ENCODE measurements around the gene HOXA6. TPM values are rescaled to one million over a fixed set of nuclear protein-coding genes. Genes with fewer than 3 reads are reported as not detected.
A peak's percentile ranks its signal among the peaks of the same experiment; 100 is the strongest.

Gene HOXA6
- total RNA-seq, 2 donors from 2014 or later: 20.0 to 21.2 TPM

GRCh38 chr7:27165996-27166530, 18.5 kb upstream of the HOXA6 start:
- peak; percentile 16 for ATAC-seq
- peak; percentile 69 to 78 for DNase-seq
- intact Hi-C loops (cut with DNase I, micrococcal nuclease): no loop called here

- intact Hi-C loops (cut with DNase I, micrococcal nuclease): no loop called here
- peak; percentile 25 for ATAC-seq
These were observed 17.8 kb upstream of the HOXA6 start, which contains the start of gene HOXA9 for GRCh38 chr7:27165089-27165995. HOXA9 (minus strand) TSS chr7:27165537; CDS start chr7:27165457, 80 bp downstream.

DNA sequence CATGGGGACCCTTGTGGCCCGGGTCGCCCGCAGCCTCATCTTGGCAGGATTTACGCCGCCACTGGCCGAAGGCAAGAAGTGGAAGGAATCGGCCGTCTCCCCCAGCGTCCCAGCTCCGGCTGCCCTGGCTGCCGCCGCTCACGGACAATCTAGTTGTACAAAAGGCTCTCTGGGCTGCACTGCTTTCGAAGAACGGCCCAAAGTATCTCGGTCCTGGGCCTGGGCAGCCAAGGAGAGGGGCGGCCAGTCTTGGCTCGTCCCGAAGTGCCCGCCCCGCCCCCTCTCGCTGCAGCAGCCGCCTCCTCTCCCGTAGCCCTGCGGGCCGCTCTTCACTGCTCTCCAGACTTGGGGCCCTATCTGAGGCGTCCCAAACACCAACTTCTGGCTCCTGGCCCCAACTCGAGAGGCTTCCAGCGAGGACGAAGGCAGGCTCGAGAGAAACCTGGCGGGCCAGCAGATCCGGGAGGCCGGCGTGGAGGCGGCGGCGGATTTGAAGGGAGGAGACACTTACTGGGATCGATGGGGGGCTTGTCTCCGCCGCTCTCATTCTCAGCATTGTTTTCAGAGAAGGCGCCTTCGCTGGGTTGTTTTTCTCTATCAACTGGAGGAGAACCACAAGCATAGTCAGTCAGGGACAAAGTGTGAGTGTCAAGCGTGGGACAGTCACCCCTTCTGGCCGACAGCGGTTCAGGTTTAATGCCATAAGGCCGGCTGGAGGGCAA, 17.0 kb upstream of the HOXA6 start:
- DNase-seq: peak; percentile 58 to 74
- intact Hi-C loops (cut with DNase I, micrococcal nuclease): loop anchor here in 1 of 2 donors (5.0 kb wide), 2 partner anchors 792 to 962 kb away; partner anchors contain the start of genes CBX3 and HNRNPA2B1
- no peak for ATAC-seq

More at GRCh38 chr7:27165089-27165995, 17.8 kb upstream of the HOXA6 start, which contains the start of gene HOXA9:
- DNase-seq: peak; percentile 90 to 92

- no peak for DNase-seq
- no peak for ATAC-seq
- intact Hi-C loops (cut with DNase I, micrococcal nuclease): loop anchor here in 1 of 2 donors (5.0 kb wide), 2 partner anchors 792 to 962 kb away; partner anchors contain the start of genes CBX3 and HNRNPA2B1
These were observed 16.4 kb upstream of the HOXA6 start for GRCh38 chr7:27164045-27164366.

DNA sequence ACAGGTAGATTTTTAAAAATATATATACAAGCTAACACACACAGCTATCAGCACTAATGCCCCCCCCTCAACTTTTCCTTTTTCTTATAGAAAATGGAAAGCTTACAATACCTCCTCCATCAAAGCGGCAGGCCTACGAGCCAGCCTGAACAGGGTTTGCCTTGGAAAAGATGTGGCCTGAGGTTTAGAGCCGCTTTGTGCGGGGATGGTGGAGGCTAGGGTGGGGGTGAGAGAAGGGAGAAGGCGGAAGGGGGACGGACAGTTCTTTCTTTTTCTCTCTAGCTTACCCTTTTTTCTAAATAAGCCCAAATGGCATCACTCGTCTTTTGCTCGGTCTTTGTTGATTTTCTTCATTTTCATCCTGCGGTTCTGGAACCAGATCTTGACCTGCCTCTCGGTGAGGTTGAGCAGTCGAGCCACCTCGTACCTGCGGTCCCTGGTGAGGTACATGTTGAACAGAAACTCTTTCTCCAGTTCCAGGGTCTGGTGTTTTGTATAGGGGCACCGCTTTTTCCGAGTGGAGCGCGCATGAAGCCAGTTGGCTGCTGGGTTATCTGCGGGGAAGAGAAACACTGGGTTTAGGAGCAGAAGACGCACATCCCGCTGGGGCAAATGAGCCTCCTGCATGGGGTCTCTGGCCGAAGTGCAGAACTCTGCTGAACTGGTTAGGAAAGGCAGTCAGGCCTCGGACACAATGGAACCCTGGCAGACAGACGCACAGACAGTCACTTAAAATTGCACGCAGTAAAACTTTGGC, 15.9 kb upstream of the HOXA6 start:
- ATAC-seq (no peak), DNase-seq (peak; percentile 30 to 31)
- intact Hi-C loops (cut with DNase I, micrococcal nuclease): loop anchor here in 1 of 2 donors (5.0 kb wide), 2 partner anchors 791 to 961 kb away; partner anchors contain the start of genes CBX3 and HNRNPA2B1

DNA sequence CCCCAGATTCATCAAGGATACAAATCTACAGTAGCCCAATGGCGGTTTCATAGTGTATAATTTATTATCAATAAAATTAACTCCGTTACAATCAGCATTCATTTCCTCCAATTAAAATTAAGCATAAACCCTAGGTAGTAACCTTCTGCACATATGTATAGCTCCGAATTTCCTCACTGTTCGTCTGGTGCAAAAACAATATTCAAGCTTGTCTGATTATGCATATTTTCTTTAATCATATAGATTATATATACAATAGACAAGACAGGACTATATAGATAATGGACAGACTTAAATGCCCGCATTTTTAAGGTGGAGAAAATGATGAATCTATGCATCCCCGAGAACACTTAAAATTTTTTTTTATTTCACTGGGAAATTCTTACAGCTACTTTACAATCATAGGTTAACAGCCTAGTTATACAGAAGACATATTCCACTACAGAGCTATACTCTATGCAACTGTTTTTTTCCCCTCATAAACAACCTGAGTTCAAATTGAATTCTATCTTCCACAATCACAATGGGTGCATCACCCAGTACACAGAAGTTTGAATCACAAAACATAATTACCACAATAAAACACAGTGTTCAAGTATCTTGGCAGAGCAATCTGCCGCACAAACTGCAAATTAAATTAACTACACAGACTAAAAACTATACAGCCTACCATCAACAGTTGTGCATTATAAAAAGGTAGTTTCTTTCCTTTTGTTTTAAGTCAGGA, 15.2 kb upstream of the HOXA6 start:
- intact Hi-C loops (cut with DNase I, micrococcal nuclease): loop anchor here in 1 of 2 donors (5.0 kb wide), 2 partner anchors 790 to 960 kb away; partner anchors contain the start of genes CBX3 and HNRNPA2B1
- no peak for DNase-seq
- peak; percentile 12 for ATAC-seq

DNA sequence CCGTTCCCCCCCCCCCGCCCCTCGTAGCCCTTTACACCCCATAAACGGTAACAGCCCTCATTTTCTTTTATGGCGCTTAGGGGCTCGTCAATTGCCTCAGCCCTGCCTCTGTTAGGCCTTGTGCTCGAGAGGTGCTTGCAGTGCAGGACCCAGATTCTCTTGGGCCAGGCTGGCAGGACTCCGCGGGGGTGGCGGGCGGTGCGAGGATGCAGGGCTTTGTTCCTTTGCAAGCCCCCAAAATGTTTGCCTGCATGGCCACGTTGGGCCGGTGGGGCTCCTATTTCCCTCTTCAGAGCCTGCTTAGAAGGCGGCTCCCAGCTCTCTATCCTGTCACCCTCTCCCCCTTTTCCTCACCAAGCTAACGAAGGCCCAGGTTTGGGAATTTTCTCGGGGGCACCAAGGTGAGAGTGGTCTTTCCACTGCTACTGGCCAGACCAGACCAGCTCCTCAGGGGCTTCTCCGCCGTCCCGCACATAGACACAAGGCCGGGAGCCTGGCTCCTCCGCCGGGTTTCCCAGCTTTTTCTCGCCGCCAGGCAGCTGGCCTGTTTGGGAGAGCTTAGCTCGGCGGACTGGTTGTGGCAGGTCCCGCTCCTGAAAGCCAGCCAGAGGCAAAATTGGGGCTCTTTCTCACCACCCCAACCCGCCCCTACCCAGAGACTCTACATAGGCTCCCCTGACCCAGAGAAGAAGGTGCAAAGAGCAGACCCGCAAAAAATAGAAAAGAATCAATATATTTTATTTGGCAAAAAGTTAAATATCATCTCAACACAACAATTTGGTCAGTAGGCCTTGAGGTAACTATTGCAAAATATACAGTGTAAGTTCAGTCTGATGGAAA, 14.4 kb upstream of the HOXA6 start:
- peak; percentile 34 to 72 for DNase-seq
- intact Hi-C loops (cut with DNase I, micrococcal nuclease): loop anchor here in 1 of 2 donors (5.0 kb wide), 2 partner anchors 790 to 960 kb away; partner anchors contain the start of genes CBX3 and HNRNPA2B1
- ATAC-seq: peak; percentile 29

GRCh38 chr7:27161214-27161720, 13.7 kb upstream of the HOXA6 start:
- DNase-seq (peak; percentile 71 to 73), ATAC-seq (peak; percentile 34)
- intact Hi-C loops (cut with DNase I, micrococcal nuclease): loop anchor here in 1 of 2 donors (5.0 kb wide), 2 partner anchors 789 to 959 kb away; partner anchors contain the start of genes CBX3 and HNRNPA2B1

DNA sequence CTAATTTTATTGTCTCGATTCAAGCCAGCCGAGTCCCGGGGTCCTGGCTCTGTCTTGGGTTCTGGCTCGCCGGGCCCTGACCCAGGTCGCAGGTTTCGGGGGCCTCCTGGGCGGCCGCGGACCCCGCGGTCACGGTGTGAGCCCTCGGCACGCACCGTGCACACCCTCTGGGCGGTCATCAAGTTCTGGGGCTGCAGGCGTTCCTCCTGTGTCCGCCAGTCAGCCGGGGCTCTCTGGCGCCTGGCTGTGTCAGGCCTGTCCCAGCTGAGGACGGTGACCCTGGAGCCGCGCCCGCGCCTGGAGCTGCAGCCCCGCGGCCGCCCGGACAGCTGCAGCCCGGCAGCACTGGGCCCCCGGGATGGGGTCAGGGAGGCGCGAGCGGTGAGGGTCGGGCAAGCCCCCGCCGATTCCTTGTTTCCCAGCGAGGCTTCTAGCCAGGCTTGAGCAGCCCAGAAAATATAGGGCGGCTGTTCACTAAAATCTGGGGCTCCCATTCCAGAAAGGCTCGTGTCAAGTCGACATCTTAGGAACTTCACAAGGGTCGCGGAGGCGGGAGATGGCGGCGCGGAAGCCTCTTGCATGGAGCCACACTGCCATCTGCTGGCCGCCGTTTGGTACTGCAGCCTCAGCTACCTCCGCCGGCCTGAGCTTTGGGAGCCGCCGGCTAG, 13.1 kb upstream of the HOXA6 start:
- intact Hi-C loops (cut with DNase I, micrococcal nuclease): loop anchor here in 1 of 2 donors (5.0 kb wide), 2 partner anchors 788 to 958 kb away; partner anchors contain the start of genes CBX3 and HNRNPA2B1
- ATAC-seq (peak; percentile 30), DNase-seq (peak; percentile 83 to 94)

- intact Hi-C loops (cut with DNase I, micrococcal nuclease): loop anchor here in 1 of 2 donors (5.0 kb wide), 2 partner anchors 788 to 958 kb away; partner anchors contain the start of genes CBX3 and HNRNPA2B1
- peak; percentile 35 to 52 for DNase-seq
These were observed 12.6 kb upstream of the HOXA6 start for GRCh38 chr7:27160145-27160545.

GRCh38 chr7:27159266-27160144, 11.9 kb upstream of the HOXA6 start:
- intact Hi-C loops (cut with DNase I, micrococcal nuclease): loop anchor here in 1 of 2 donors (5.0 kb wide), 2 partner anchors 787 to 957 kb away; partner anchors contain the start of genes CBX3 and HNRNPA2B1
- ATAC-seq (no peak), DNase-seq (peak; percentile 33 to 53)

More at GRCh38 chr7:27160145-27160545, 12.6 kb upstream of the HOXA6 start:
- no peak for ATAC-seq

- intact Hi-C loops (cut with DNase I, micrococcal nuclease): no loop called here
- ATAC-seq (no peak), DNase-seq (peak; percentile 30 to 46)
These were observed 11.1 kb upstream of the HOXA6 start for GRCh38 chr7:27158436-27159265.

GRCh38 chr7:27157702-27158431, 10.3 kb upstream of the HOXA6 start:
- peak; percentile 54 to 75 for DNase-seq

More at GRCh38 chr7:27157702-27158431, 10.3 kb upstream of the HOXA6 start:
- intact Hi-C loops (cut with DNase I, micrococcal nuclease): no loop called here
- ATAC-seq: peak; percentile 44
